Fibroblast of pulmonary artery (primary cell): Measurements from ENCODE around the gene OTUD5.
A peak's percentile ranks its signal among the peaks of the same experiment; 100 is the strongest.

Experiments
- DNase-seq: peaks from one replicate; pipeline ENCODE4 v3.0.0-alpha.2; 2010; ENCODE audit warnings: low read depth
- H3K4me3 ChIP-seq: replicated peaks from 2 replicates; pipeline ENCODE4 v1.5.1; 2011; ENCODE audit warnings: low read depth, mild to moderate bottlenecking, control low read depth, low read length, moderate library complexity
- TF ChIP-seq, protein P1 (sequence below): IDR thresholded peaks from 2 replicates; pipeline ENCODE4 v1.5.1; 2011; ENCODE audit warnings: mild to moderate bottlenecking, control low read depth, low read length, inconsistent platforms; ENCODE audit errors: missing control alignments

The OTUD5 gene

DNA sequence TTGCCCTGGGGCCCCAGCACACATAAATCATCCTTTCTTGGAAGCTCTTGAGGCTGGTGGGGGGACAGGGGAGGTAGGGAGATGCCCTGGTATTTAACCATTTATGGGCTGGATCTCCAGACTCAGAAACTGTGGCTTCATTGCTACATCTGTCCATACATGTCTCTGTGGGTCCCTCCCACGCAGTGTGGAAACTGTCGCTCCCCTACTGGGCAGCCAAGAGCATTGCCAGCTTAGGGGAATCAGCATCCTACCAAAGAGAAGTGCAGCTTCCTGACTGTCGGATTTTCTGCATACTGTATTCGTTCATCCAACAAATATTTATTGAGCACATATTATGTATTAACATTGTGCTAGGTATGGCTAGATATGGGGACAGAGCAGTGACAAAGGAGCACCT, 41.0 kb upstream of the OTUD5 start:
- TF ChIP-seq, protein P1, sequence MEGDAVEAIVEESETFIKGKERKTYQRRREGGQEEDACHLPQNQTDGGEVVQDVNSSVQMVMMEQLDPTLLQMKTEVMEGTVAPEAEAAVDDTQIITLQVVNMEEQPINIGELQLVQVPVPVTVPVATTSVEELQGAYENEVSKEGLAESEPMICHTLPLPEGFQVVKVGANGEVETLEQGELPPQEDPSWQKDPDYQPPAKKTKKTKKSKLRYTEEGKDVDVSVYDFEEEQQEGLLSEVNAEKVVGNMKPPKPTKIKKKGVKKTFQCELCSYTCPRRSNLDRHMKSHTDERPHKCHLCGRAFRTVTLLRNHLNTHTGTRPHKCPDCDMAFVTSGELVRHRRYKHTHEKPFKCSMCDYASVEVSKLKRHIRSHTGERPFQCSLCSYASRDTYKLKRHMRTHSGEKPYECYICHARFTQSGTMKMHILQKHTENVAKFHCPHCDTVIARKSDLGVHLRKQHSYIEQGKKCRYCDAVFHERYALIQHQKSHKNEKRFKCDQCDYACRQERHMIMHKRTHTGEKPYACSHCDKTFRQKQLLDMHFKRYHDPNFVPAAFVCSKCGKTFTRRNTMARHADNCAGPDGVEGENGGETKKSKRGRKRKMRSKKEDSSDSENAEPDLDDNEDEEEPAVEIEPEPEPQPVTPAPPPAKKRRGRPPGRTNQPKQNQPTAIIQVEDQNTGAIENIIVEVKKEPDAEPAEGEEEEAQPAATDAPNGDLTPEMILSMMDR: no peak
- DNase-seq: peak; percentile 5
- H3K4me3 ChIP-seq: no peak overlapping the region

DNA sequence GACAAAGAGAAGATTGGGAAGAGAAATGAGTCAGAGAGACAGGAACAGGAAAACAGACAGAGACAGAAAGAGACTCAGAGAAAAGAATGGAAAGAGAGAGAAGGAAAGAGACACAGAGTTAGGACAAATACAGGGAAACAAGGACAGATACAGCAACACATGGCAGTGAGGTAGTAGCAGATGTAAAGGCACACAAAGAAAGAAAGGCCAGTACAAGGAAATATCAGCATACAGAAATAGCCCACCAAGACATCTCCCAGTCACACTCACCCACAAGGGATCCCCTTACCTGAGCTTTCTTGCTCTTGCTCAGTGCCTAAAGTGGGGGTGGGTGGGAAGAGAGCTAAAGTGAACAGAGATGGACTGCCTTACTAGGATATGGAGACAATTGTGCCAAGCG, 40.5 kb upstream of the OTUD5 start:
- H3K4me3 ChIP-seq: no peak overlapping the region
- DNase-seq: no peak
- TF ChIP-seq, protein P1: no peak

DNA sequence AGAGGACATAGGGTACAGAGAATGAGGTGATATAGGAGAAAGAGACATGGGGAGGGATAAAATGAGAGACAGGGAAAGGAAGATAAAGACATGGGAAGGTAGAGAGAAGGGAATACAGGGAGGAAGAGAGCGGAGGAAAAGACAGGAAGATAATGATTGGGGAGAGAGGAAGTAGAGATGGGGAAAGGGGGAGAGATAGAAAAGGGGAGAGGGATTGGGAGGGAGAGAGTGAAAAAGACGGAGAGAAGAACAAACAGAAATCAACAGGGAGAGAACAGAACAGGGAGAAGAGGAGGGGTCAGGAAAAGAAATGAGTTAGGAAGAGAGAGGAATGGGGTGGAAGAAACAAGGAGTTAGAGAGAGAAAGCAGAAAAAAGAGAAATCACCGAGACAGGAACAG, 40.0 kb upstream of the OTUD5 start:
- no peak overlapping the region for H3K4me3 ChIP-seq
- TF ChIP-seq, protein P1: no peak
- DNase-seq: no peak

GRCh38 chrX:48996969-48997368, 39.6 kb upstream of the OTUD5 start:
- TF ChIP-seq, protein P1: no peak
- DNase-seq: no peak
- no peak overlapping the region for H3K4me3 ChIP-seq

DNA sequence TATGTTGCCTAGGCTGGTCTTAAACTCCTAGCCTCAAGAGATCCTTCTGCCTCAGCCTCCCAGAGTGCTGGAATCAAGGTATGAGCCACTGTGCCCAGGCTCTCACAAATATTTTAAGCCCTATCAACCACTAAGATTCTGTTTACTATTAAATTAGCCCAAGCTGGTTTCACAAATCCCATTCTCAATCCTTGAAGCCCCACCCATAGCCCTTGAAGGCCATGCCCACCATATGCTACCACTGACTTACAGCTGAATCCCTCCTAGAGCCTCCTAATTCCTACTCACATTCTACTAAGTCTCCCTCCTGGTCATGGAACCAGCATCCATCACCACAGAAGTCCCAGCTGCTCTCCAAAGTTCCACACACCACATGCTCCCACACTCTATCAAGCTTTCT, 34.9 kb upstream of the OTUD5 start:
- no peak overlapping the region for H3K4me3 ChIP-seq
- DNase-seq: no peak
- TF ChIP-seq, protein P1: no peak

- DNase-seq: peak; percentile 40
- H3K4me3 ChIP-seq: no peak overlapping the region
- TF ChIP-seq, protein P1: no peak
Measured at GRCh38 chrX:48989483-48989882, 32.1 kb upstream of the OTUD5 start.

DNA sequence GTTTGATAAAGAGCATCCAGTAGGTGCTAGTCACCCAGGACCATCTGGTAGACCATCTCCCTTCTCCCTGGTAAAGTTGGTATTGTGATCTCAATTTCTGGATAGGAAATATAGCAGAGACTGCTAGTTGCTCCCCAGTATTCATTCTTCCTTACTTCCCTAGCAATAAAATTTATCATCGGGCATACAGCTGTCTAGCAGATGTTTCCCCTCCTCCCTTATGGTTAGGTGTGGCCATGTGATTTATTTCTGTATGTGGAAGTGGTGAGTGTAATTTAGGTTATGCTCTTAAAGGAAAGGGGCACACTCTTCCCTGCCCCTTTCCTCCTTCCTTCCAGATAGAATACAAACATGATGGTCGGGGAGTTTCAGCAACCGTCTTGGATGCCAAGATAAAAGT, 26.5 kb upstream of the OTUD5 start:
- TF ChIP-seq, protein P1: no peak
- no peak for DNase-seq

More for the DNA sequence above, 26.5 kb upstream of the OTUD5 start:
- no peak overlapping the region for H3K4me3 ChIP-seq
